Right lobe of liver (tissue), 6 donors: Measurements from ENCODE around the gene MAP2K6. TPM values are rescaled to one million over a fixed set of nuclear protein-coding genes. Genes with fewer than 3 reads are reported as not detected.

ENCODE experiments used
- ATAC-seq, 4 donors: fragments of 200-7000 bp; cut with Tn5 transposase; one replicate each; pipeline ENCODE4 v1.9.1; 2020; ENCODE audit warnings: mild to moderate bottlenecking in 4 of 4, moderate library complexity in 4 of 4
- DNase-seq, 3 donors: peaks; one replicate each; pipeline ENCODE4 v3.0.0-alpha.2; 2020
- H3K27ac ChIP-seq, 3 donors: fragments of 200-600 bp; one replicate each; pipeline ENCODE4 v1.8.0; 2022
- H3K27me3 ChIP-seq, 2 donors: fragments of 200-600 bp; one replicate each; pipeline ENCODE4 v1.8.0; 2022
- H3K36me3 ChIP-seq, 4 donors: fragments of 200-600 bp; sonication (generic) in 1 of 4; one replicate each; pipeline versions ENCODE4 v1.5.1 to v1.8.0; 2017 to 2022; ENCODE audit warnings: control low read depth in 1 of 4
- H3K4me1 ChIP-seq, 4 donors: fragments of 200-600 bp; sonication (generic) in 1 of 4; one replicate each; pipeline versions ENCODE4 v1.5.1 to v1.8.0; 2017 to 2022; ENCODE audit warnings: control low read depth in 1 of 4
- H3K4me3 ChIP-seq, 3 donors: fragments of 200-600 bp; one replicate each; pipeline ENCODE4 v1.8.0; 2022
- H3K9me3 ChIP-seq, 4 donors: fragments of 200-600 bp; sonication (generic) in 1 of 4; one replicate each; pipeline versions ENCODE4 v1.5.1 to v1.8.0; 2017 to 2022; ENCODE audit warnings: control low read depth in 1 of 4
- CTCF ChIP-seq, 4 donors: fragments of 200-600 bp in 3 of 4; fragments of 450-650 bp in 1 of 4; IDR thresholded peaks; one replicate each; pipeline versions ENCODE4 v1.5.1 to v1.8.0; 2016 to 2022; ENCODE audit warnings: antibody characterized with exemption in 4 of 4, mild to moderate bottlenecking in 2 of 4
- POLR2A ChIP-seq: fragments of 450-650 bp; IDR thresholded peaks from one replicate; pipeline ENCODE4 v1.6.1; 2017; ENCODE audit warnings: antibody characterized with exemption, mild to moderate bottlenecking
- WGBS: methylation state at CpG from one replicate; pipeline ENCODE4 v1.1.6; 2018; ENCODE audit warnings: low coverage, low lambda C conversion rate; ENCODE audit not compliant: insufficient coverage; ENCODE audit errors: missing lambda C conversion rate; 5-methylcytosine and 5-hydroxymethylcytosine counted together
- intact Hi-C, 2 donors: fragments of 100-400 bp; cut with DNase I; formaldehyde crosslinking; loops; one replicate each; pipeline versions ENCODE4 v1.11.2 to v1.14.1; 2022
- total RNA-seq, 6 experiments: library from RNA; depleted of rRNA in 2 of 6; stranded (reverse); fragments of >200 nt in 2 of 6; fragmentation: NEBNext Ultra II Directional in 3 of 6; extraction: Animal tissue kit (Norgen Biotek cat#: 25700) in 3 of 6; gene quantifications; one replicate each; pipeline versions ENCODE4 v1.1.0 to v1.2.4, GENCODE V29; 2016 to 2023
- donor health status: DM: no; HTN: yes; CAD: no.
- donor health status: DM: no; HTN: no; CAD: no.
- donor health status: DM: no; HTN: no; CAD: no.
- donor health status: DM: no; HTN: yes; CAD: no.
- donor health status: DM: no; HTN: yes; CAD: no.

Gene MAP2K6
- total RNA-seq, 6 experiments from 2014 or later, result 1.8 to 3.6 (median 2.3) TPM

- 89% methylated on average over 1 of the region's 1 CpG for WGBS
- no peaks in the 10 kb centered on the region for H3K27me3 ChIP-seq
- DNase-seq, result no peak
Observed at GRCh38 chr17:69497161-69497560, 82.7 kb downstream of the MAP2K6 start.

GRCh38 chr17:69499318-69499717 is 84.8 kb downstream of the MAP2K6 start:
- DNase-seq, result no peak
- Histone ChIP-seq H3K27me3 (no peaks in the 10 kb centered on the region), H3K4me1 (peaks cover 0 to 18% (median 5%) of the 10 kb centered on the region in 4 donors), H3K36me3 (no peaks in the 10 kb centered on the region), H3K9me3 (no peaks in the 10 kb centered on the region), H3K27ac (no peak overlapping the region), H3K4me3 (no peak overlapping the region)
- intact Hi-C loops, result no loop called here
- ATAC-seq, result no peak
- 37% methylated on average over 2 of the region's 3 CpGs for WGBS
- TF ChIP-seq CTCF (IDR thresholded peaks at IDR 0.05), result no peak
- no peak for TF ChIP-seq POLR2A

More at GRCh38 chr17:69497161-69497560, 82.7 kb downstream of the MAP2K6 start:
- Histone ChIP-seq H3K9me3 (no peaks in the 10 kb centered on the region), H3K4me3 (no peak overlapping the region), H3K27ac (no peak overlapping the region), H3K36me3 (no peaks in the 10 kb centered on the region), H3K4me1 (peaks cover 0 to 14% (median 5%) of the 10 kb centered on the region in 4 donors)
- intact Hi-C loops, result no loop called here
- TF ChIP-seq POLR2A, result no peak
- no peak for TF ChIP-seq CTCF (IDR thresholded peaks at IDR 0.05)
- ATAC-seq, result no peak

GRCh38 chr17:69500911-69501429 is 86.5 kb downstream of the MAP2K6 start:
- H3K9me3 ChIP-seq, result no peaks in the 10 kb centered on the region
- TF ChIP-seq POLR2A, result no peak
- no peak for TF ChIP-seq CTCF (IDR thresholded peaks at IDR 0.05)
- intact Hi-C loops, result no loop called here
- H3K27me3 ChIP-seq, result no peaks in the 10 kb centered on the region
- 36% methylated on average over 9 of the region's 9 CpGs for WGBS
- peaks cover 0 to 18% (median 5%) of the 10 kb centered on the region in 4 donors for H3K4me1 ChIP-seq
- DNase-seq (peak in 1 of 3 donors; percentile 52), ATAC-seq (peak; percentile 33 to 67 (median 59))
- H3K27ac ChIP-seq, result peak overlapping the region in 1 of 3 donors; percentile 34
- no peaks in the 10 kb centered on the region for H3K36me3 ChIP-seq
- H3K4me3 ChIP-seq, result peak overlapping the region in 1 of 3 donors; percentile 38

GRCh38 chr17:69501591-69502468 is 87.3 kb downstream of the MAP2K6 start:
- Histone ChIP-seq H3K4me1 (peaks cover 0 to 18% (median 5%) of the 10 kb centered on the region in 4 donors), H3K27ac (peak overlapping the region in 2 of 3 donors; percentile 6 to 34), H3K36me3 (no peaks in the 10 kb centered on the region), H3K9me3 (no peaks in the 10 kb centered on the region), H3K27me3 (no peaks in the 10 kb centered on the region), H3K4me3 (peak overlapping the region; percentile 2 to 41 (median 38))
- WGBS, result 11% methylated on average over 14 of the region's 14 CpGs
- DNase-seq (peak in 1 of 3 donors; percentile 49), ATAC-seq (peak; percentile 77 to 86 (median 83))
- TF ChIP-seq CTCF (IDR thresholded peaks at IDR 0.05), result no peak
- no peak for TF ChIP-seq POLR2A
- intact Hi-C loops, result no loop called here
